GM18511 (cell line): ENCODE measurements around the gene SLC1A3.

Experiments
- ATAC-seq: cut with Tn5 transposase; IDR thresholded peaks from one replicate; pipeline ENCODE4 v1.9.1; 2021; ENCODE audit warnings: mild to moderate bottlenecking, moderate library complexity; ENCODE audit not compliant: unreplicated experiment

SLC1A3 gene

GRCh38 chr5:36599986-36600779 is 6.2 kb upstream of the SLC1A3 start:
- no peak for ATAC-seq

GRCh38 chr5:36600917-36601527 is 5.4 kb upstream of the SLC1A3 start:
- no peak for ATAC-seq

GRCh38 chr5:36602704-36603321 is 3.6 kb upstream of the SLC1A3 start:
- ATAC-seq, result no peak

- ATAC-seq, result no peak
Observed at GRCh38 chr5:36605241-36605640, 1.2 kb upstream of the SLC1A3 start.

DNA sequence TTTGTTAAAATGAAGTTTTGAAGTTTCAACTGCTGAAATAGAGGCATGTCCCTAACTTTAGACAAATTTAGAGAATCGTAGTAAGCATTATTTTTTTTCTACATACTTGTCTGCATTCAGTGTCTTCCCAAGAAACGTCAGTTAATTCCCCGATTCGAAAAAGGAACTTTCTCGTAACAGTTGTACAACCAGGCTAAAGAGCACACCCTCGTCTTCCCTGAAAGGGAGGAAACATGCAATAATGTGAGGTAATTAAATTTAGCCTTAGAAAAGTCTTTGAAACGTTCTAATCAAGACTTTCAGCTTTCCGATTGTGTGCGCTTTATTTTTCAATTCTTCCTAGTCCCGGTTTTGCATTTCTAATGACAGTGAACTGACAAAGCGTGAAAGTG is 374 bp upstream of the SLC1A3 start:
- ATAC-seq, result no peak

DNA sequence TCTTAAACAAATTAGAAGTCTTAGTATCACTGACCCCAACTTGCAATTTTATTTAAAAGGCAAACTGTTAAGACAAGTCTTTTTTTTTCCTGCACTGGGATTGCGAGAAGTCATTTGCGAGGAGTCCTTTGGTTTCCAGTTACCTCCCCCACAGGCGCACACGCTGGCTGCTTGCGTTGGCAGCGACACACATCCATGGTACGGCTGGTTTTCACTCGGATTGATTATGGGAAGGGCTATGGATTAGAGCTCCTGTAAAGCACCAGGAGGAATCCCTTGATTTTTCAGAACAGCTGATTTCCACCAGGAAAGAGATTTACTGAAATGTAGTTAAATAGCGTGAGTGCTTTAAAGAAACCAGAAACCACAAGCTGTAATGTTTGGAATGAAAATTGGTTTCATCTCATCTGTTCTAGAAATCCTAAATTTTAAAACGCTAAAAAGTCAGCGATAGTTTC is 737 bp downstream of the SLC1A3 start:
- ATAC-seq, result no peak

DNA sequence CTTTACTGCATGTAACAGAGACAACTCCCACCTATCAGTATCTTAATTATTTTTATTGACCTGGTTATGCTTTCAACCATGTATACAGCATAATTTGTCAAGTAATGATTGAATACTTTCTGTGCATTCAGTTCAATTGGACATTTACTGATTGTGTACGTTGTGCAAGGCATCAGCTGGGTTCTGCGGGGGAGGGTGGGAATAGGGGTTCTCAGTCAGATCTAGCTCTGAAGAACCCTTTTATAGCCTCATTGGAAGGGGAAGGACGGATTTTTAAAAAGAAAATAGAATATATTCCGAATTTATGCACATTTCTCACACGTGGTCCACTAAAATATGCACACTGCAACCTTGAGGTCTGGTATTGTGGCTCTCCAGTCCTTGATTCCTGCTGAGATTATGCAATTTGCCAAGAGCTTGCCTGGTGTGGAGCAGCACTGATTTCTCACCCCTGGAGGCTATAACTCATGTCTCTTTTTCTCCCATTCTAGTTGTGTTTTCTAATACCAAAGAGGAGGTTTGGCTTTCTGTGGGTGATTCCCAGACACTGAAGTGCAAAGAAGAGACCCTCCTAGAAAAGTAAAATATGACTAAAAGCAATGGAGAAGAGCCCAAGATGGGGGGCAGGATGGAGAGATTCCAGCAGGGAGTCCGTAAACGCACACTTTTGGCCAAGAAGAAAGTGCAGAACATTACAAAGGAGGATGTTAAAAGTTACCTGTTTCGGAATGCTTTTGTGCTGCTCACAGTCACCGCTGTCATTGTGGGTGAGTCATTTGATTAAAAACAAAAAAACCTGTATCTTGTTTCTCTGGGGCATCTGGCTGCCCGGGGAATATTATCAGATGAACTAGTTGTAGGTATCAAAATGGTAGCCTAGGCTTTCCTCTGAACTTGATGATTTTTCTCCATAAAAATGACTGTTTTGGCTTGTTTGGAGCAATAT is 1.7 kb downstream of the SLC1A3 start:
- ATAC-seq, result no peak

DNA sequence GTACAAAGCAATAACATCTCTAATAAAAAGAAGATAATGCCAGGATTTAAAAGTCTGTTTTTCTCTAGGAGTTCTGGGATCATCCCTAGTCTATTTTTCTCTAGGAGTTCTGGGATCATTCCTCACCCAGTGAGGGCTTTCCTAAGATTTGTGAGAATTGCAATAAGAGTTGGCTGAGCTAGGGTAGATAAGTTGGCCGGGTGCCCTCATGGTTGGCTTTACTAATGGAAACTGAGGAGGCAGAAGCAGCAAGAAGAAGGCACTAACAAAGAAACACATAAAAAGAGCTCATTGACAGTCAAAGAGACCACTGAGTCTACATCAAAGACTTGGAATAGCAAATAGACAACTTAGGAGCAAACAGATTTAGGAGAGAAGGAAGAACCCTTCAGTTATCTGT is 4.2 kb downstream of the SLC1A3 start:
- no peak for ATAC-seq

DNA sequence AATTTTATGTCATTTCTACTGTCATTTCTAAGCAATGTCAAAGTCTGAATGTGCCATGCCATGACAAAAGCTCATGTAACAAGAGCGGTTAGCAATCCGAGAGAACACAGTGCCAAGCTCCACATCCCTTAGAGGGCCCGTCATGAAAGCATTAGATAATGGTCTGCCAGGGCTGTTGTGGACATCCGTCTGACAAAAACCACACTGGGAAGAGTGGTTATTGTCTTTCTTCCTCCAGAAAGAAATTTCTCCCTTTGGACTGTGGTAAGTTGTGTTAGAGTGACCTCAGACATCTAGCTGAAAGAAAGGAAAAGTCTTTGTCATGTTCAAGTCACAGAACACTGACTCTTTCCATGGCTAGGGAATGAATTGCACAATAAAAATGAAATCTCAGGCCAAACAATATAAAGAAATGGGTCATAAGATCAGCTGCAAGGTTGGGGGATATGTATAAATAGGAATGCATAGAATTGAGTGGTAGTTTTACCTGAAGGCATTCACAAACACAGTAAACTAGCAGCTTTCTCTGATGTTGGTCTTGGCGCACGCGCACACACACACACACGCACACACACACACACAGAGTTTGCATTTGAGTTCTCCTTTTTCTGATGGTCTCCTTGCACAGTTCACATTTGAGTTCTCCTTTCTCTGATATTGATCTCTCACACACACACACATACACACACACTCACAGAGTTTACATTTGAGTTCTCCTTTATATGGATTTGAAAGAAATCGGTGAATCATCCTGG is 5.3 kb downstream of the SLC1A3 start:
- no peak for ATAC-seq

GRCh38 chr5:36613241-36613640 is 6.8 kb downstream of the SLC1A3 start:
- ATAC-seq, result no peak

DNA sequence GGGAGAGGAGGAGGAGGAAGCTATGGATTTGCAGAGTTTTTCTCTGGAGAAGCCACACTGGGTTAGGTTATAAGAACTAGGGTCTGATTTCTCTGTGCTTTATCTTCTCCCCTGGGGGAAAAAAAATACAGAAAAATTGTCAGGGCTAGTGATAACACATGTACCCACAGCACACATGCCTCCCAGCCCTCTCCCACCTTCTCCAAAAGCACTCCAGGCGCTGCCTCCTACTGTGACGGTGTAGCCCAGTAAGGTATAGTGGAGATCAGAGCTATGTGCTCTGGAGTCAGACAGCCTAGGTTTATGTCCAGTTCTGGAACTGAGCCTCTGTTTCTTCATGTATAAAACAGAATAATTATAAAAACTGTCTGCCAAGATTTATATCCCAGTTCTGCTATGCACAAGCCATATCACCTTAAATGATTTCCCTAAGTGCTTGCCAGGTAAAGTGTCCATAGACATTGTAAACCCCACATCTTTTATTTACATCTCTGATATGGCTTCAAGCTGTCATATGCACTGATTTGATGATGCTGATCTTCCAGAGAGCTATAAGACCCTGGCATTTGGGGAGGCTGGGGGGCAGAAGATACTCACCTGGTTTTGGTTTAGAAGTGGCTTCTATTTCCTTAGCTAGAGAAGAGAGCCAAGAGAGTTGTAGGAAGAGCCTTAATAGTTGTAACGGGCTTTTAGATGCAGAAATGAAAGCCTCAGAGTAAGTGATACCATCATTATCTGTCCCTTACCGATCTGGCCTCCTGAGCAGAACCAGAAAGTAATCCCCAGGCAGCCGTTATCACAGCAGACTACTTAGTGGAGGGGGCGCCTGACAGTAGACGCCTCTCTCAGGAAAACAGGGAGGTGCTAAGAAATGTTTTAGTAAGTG is 7.6 kb downstream of the SLC1A3 start:
- no peak for ATAC-seq

DNA sequence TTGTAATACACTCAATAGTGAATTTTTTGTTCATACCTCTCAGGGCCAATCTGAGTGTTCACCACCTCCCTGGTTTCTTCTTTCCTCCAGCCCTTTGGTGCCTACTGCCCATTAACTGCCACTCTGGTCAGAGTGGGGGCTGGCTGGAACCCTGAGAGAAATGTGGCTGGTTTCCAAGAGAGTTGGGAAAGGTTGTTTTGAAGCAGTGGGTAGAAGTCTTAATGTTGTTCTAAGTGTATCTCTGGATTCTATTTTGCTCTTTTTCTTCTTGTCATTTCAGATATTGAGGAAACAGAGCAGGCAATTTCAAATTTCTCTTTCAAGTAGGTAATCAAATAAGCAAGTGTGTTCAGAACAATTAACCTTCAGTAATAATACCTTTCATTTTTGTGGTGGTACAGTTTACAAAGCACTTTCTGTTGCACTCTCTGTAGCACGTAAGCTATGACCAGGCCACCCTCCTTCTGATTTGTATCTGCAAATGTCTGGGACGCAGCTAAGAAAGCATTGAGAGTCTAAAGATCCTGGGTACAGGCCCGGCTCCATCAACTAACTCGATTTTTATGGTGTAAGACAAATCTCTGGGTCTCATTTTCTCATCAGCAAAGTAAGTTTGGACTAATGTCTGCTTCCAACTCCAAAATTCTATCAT is 8.4 kb downstream of the SLC1A3 start:
- no peak for ATAC-seq

DNA sequence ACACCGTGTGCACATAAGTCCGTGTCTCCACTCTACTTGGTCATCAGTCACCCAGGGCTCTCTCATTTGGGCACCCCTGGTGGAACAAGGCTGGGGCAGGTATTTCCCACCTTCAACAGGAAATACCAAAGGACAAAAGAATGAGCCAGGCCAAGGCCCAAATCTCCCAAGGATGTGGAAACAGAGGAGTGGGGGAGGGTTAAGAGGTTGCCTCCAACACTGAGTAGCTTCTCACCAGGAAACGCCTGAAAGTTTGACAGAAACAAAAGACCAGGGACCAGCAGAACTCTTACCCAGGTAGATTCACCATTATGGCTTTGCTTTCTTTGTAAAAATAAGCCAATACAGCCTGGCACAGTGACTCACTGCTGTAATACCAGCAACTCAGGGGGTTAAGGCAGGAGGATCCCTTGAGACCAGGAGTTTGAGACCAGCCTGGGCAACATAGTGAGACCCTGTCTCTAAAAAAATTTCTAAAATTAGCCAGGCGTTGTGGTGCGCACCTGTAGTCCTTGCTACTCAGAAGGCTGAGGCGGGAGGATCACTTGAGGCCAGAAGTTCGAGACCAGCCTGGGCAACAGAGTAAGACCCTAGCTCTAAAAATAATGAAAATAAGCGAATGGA is 12.7 kb downstream of the SLC1A3 start:
- no peak for ATAC-seq

DNA sequence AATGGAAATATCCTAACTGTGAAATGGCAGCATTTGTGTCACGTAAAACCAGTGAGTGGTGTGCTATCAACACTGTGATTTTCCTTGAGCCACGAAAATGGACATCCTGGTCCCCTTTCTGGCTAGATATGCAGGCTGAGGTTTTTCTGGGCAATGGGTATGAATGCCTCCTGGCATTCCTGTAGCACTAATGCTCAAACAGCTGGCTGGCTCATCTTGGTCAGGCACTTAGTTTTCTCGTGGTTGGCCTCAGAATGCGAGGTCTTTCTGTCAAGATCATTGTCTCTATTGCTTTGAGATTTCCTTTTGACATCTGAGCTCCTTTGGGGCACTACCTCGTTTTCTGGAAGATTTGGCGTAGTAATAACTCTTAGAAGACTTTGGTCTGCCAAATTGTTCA is 15.6 kb downstream of the SLC1A3 start:
- no peak for ATAC-seq

- no peak for ATAC-seq
Observed at GRCh38 chr5:36623832-36624231, 17.4 kb downstream of the SLC1A3 start.

DNA sequence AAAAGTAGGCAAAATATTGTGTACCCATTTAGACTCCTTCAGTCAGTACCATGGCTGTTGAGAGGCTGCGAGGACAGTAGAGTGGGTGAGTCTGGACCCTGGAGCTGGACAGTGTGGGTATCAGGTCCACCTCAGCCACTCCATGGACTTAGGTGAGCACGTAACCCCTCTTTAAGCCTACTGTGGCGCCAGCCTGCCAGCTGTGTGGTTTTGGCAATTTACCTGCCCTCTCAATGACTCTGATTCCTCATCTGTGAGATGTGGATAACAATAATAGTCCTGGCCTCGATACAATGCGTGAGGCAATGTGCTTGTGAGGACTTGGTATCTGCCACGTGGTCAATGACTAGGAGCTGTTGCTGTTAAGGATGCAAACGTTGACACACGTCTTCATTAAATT is 17.9 kb downstream of the SLC1A3 start:
- ATAC-seq, result no peak

- ATAC-seq, result no peak
Observed at GRCh38 chr5:36628695-36629094, 22.3 kb downstream of the SLC1A3 start.

- no peak for ATAC-seq
Observed at GRCh38 chr5:36629729-36630128, 23.3 kb downstream of the SLC1A3 start.
